Spleen (tissue), 7 donors: ENCODE results near the gene CHSY3.

Experiments
- POLR2A ChIP-seq, 3 donors: fragments of 450-650 bp; IDR thresholded peaks; one replicate each; pipeline ENCODE4 v1.5.1; 2017; ENCODE audit warnings: antibody characterized with exemption in 3 of 3, mild to moderate bottlenecking in 1 of 3
- POLR2AphosphoS5 ChIP-seq, 3 donors: sonication (generic); formaldehyde crosslinking; IDR thresholded peaks; one replicate each; pipeline ENCODE4 v1.5.1; 2017; ENCODE audit warnings: antibody characterized with exemption in 3 of 3
- TF ChIP-seq, protein P1 (sequence below), 11 experiments: fragments of 200-600 bp in 7 of 11; fragments of 450-650 bp in 4 of 11; sonication (generic) in 4 of 11; IDR thresholded peaks in 8 of 11; conservative IDR thresholded peaks in 3 of 11; 1 replicate in 7 of 11; 2 replicates in 4 of 11; pipeline versions ENCODE4 v1.4.0 to v1.8.0; 2016 to 2021; ENCODE audit warnings: antibody characterized with exemption in 11 of 11, inconsistent platforms in 4 of 11, mild to moderate bottlenecking in 1 of 11
- donor health status: DM: no; HTN: no; CAD: no; lungs with moderate emphysema.
- donor health status: DM: no; HTN: no; CAD: no.
- donor health status: DM: no; HTN: no; CAD: no.

DNA sequence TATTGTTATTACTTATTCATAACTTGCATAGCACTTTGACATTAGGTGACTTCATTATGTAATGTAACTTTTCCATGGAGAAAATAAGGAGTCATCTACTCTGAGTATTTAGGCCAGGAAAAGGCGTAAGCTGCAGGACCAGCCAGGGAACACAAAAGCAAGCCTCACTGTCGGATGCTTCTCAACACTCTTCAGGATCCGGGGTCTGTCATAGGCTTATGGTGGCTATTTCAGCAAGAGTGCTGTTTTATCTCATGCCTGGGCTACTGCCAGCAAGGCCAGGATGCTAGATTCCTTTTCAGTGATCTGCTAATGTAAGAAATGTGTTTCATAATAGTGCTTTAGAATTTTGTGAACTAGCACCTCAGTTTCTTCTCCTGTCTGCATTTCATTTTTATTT lies 162.4 kb downstream of the CHSY3 start:
- TF ChIP-seq, protein P1, sequence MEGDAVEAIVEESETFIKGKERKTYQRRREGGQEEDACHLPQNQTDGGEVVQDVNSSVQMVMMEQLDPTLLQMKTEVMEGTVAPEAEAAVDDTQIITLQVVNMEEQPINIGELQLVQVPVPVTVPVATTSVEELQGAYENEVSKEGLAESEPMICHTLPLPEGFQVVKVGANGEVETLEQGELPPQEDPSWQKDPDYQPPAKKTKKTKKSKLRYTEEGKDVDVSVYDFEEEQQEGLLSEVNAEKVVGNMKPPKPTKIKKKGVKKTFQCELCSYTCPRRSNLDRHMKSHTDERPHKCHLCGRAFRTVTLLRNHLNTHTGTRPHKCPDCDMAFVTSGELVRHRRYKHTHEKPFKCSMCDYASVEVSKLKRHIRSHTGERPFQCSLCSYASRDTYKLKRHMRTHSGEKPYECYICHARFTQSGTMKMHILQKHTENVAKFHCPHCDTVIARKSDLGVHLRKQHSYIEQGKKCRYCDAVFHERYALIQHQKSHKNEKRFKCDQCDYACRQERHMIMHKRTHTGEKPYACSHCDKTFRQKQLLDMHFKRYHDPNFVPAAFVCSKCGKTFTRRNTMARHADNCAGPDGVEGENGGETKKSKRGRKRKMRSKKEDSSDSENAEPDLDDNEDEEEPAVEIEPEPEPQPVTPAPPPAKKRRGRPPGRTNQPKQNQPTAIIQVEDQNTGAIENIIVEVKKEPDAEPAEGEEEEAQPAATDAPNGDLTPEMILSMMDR (IDR thresholded peaks at IDR 0.05 in 8 of 11, conservative IDR thresholded peaks at IDR 0.05 in 3 of 11): no peak
- TF ChIP-seq POLR2A (IDR thresholded peaks at IDR 0.05) (no peak), POLR2AphosphoS5 (IDR thresholded peaks at IDR 0.05) (no peak)
